Endothelial cell of umbilical vein (primary cell): ENCODE measurements around the gene ASGR2.

Experiments
- EZH2 ChIP-seq: IDR thresholded peaks from 2 replicates; pipeline ENCODE4 v1.6.1; 2012; ENCODE audit warnings: borderline replicate concordance, low read depth, mild to moderate bottlenecking, moderate library complexity, low read length, inconsistent platforms; ENCODE audit not compliant: severe bottlenecking
- FOS ChIP-seq: IDR thresholded peaks from 2 replicates; pipeline ENCODE4 v1.6.1; 2011; ENCODE audit warnings: mild to moderate bottlenecking, low read length, moderate library complexity, borderline replicate concordance; ENCODE audit not compliant: insufficient read depth
- MYC ChIP-seq: IDR thresholded peaks from one replicate; pipeline ENCODE4 v1.6.1; 2011; ENCODE audit warnings: mild to moderate bottlenecking, low read depth, low read length
- TF ChIP-seq, protein P1 (sequence below), 2 donors: IDR thresholded peaks; 1 replicate in 1 of 2; 2 replicates in 1 of 2; pipeline ENCODE4 v1.5.1; 2011; ENCODE audit warnings: low read length in 2 of 2, mild to moderate bottlenecking in 2 of 2, moderate library complexity in 2 of 2, control low read depth in 1 of 2, inconsistent platforms in 1 of 2, low read depth in 1 of 2; ENCODE audit not compliant: insufficient read depth in 1 of 2; ENCODE audit errors: extremely low read depth in 1 of 2

DNA sequence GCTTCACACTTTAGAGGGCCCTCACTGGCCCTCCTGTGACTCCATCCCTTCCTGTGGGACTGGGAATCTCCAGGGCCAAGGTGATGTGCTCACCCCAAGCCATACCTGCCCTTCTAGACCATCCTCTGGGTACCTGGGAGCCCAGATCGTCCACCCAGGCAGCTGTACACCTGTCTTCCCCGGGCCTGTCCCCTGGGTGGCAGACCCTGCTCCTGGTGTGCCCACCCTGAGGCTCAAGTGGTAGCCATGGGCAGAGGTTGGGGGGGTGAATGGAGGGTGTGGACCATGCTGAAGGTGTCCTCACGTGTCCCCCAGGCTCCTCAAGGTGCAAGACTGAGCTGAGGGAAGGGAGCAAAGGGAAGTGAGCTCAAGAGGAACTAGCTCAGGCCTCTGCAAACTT, 43.9 kb downstream of the ASGR2 start:
- TF ChIP-seq, protein P1, sequence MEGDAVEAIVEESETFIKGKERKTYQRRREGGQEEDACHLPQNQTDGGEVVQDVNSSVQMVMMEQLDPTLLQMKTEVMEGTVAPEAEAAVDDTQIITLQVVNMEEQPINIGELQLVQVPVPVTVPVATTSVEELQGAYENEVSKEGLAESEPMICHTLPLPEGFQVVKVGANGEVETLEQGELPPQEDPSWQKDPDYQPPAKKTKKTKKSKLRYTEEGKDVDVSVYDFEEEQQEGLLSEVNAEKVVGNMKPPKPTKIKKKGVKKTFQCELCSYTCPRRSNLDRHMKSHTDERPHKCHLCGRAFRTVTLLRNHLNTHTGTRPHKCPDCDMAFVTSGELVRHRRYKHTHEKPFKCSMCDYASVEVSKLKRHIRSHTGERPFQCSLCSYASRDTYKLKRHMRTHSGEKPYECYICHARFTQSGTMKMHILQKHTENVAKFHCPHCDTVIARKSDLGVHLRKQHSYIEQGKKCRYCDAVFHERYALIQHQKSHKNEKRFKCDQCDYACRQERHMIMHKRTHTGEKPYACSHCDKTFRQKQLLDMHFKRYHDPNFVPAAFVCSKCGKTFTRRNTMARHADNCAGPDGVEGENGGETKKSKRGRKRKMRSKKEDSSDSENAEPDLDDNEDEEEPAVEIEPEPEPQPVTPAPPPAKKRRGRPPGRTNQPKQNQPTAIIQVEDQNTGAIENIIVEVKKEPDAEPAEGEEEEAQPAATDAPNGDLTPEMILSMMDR (IDR thresholded peaks at IDR 0.05; ENCODE audit: extremely low read depth in 1 of 2, insufficient read depth in 1 of 2, low read depth in 1 of 2, low read length in 2 of 2), result no peak
- TF ChIP-seq EZH2 (no peak), FOS (no peak), MYC (no peak)
